Vagina (tissue), 2 donors: ENCODE measurements around the gene CNTNAP4.

ENCODE experiments used
- POLR2A ChIP-seq, 2 donors: fragments of 450-650 bp; IDR thresholded peaks; one replicate each; pipeline ENCODE4 v1.6.1; 2017; ENCODE audit warnings: antibody characterized with exemption in 2 of 2, mild to moderate bottlenecking in 2 of 2, moderate library complexity in 2 of 2
- POLR2AphosphoS5 ChIP-seq, 2 donors: sonication (generic); formaldehyde crosslinking; IDR thresholded peaks; one replicate each; pipeline ENCODE4 v1.9.0; 2017; ENCODE audit warnings: antibody characterized with exemption in 2 of 2, mild to moderate bottlenecking in 2 of 2, low read depth in 1 of 2; ENCODE audit not compliant: insufficient read depth in 1 of 2
- TF ChIP-seq, protein P1 (sequence below), 3 experiments: fragments of 450-650 bp in 2 of 3; fragments of 200-600 bp in 1 of 3; sonication (generic) in 1 of 3; IDR thresholded peaks; one replicate each; pipeline ENCODE4 v1.5.1; 2017 to 2019; ENCODE audit warnings: antibody characterized with exemption in 3 of 3, mild to moderate bottlenecking in 2 of 3, moderate library complexity in 2 of 3

DNA sequence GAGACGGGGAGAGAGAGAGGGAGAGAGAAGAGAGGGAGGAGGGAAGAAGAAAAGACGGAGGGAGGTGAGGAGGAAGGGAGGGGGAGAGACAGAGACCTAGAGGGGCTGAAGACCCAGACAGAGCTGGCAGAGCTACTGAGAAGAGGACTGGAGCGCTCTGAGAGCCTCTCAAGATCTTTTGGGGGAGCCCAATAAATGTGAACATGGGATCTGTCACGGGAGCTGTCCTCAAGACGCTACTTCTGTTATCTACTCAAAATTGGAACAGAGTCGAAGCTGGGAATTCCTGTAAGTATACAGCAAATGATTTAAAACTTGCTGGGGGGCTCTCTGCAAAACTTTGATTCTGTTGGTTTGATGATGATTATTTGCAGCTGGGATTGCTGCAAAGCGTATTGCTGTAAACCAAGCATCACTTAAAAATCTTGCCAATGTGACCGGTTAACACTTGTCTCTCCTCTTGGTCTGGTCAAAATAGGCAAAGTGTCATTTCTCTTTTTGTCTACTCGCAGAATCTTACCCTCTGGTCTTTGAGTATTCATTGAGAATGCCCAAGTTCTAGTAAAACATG lies 344 bp downstream of the CNTNAP4 start:
- no peak for TF ChIP-seq POLR2AphosphoS5 (IDR thresholded peaks at IDR 0.05; ENCODE audit: insufficient read depth in 1 of 2, low read depth in 1 of 2)
- no peak for TF ChIP-seq POLR2A (IDR thresholded peaks at IDR 0.05)
- TF ChIP-seq, protein P1, sequence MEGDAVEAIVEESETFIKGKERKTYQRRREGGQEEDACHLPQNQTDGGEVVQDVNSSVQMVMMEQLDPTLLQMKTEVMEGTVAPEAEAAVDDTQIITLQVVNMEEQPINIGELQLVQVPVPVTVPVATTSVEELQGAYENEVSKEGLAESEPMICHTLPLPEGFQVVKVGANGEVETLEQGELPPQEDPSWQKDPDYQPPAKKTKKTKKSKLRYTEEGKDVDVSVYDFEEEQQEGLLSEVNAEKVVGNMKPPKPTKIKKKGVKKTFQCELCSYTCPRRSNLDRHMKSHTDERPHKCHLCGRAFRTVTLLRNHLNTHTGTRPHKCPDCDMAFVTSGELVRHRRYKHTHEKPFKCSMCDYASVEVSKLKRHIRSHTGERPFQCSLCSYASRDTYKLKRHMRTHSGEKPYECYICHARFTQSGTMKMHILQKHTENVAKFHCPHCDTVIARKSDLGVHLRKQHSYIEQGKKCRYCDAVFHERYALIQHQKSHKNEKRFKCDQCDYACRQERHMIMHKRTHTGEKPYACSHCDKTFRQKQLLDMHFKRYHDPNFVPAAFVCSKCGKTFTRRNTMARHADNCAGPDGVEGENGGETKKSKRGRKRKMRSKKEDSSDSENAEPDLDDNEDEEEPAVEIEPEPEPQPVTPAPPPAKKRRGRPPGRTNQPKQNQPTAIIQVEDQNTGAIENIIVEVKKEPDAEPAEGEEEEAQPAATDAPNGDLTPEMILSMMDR (IDR thresholded peaks at IDR 0.05): no peak
